Thyroid gland (tissue), 4 donors: Measurements from ENCODE around the gene KCTD4. TPM values are rescaled to one million over a fixed set of nuclear protein-coding genes. Genes with fewer than 3 reads are reported as not detected.

Experiments used
- DNase-seq, 2 donors: peaks; one replicate each; pipeline ENCODE4 v3.0.0-alpha.2; 2019
- H3K27ac ChIP-seq, 3 donors: fragments of 200-600 bp; sonication (generic); 1 replicate in 2 of 3; 2 replicates in 1 of 3; pipeline ENCODE4 v1.5.1; 2016 to 2019; ENCODE audit warnings: mild to moderate bottlenecking in 1 of 3, moderate library complexity in 1 of 3
- H3K27me3 ChIP-seq: fragments of 200-600 bp; sonication (generic); one replicate; pipeline ENCODE4 v1.5.1; 2019
- H3K36me3 ChIP-seq, 2 donors: fragments of 200-600 bp; sonication (generic); one replicate each; pipeline ENCODE4 v1.5.1; 2016 to 2019
- H3K4me1 ChIP-seq, 2 donors: fragments of 200-600 bp; sonication (generic); one replicate each; pipeline ENCODE4 v1.5.1; 2017 to 2019
- H3K4me3 ChIP-seq, 3 donors: fragments of 200-600 bp; sonication (generic); replicated peaks in 1 of 3; 1 replicate in 2 of 3; 2 replicates in 1 of 3; pipeline ENCODE4 v1.5.1; 2016; ENCODE audit warnings: mild to moderate bottlenecking in 1 of 3
- H3K9me3 ChIP-seq: fragments of 200-600 bp; sonication (generic); one replicate; pipeline ENCODE4 v1.5.1; 2017
- CTCF ChIP-seq, 6 experiments: fragments of 200-600 bp in 3 of 6; fragments of 450-650 bp in 3 of 6; sonication (generic) in 3 of 6; IDR thresholded peaks; one replicate each; pipeline ENCODE4 v1.5.1; 2016 to 2019; ENCODE audit warnings: antibody characterized with exemption in 6 of 6, mild to moderate bottlenecking in 2 of 6, inconsistent platforms in 1 of 6, moderate library complexity in 1 of 6
- POLR2A ChIP-seq, 2 donors: fragments of 450-650 bp; IDR thresholded peaks; one replicate each; pipeline ENCODE4 v1.6.1; 2017; ENCODE audit warnings: antibody characterized with exemption in 2 of 2, mild to moderate bottlenecking in 2 of 2, moderate library complexity in 1 of 2
- WGBS, 2 donors: methylation state at CpG; one replicate each; pipeline ENCODE4 v1.1.5; 2017; 5-methylcytosine and 5-hydroxymethylcytosine counted together
- intact Hi-C: fragments of 100-400 bp; cut with DNase I; formaldehyde crosslinking; loops from one replicate; pipeline ENCODE4 v1.15.1; 2023
- total RNA-seq, 4 donors: library from RNA; depleted of rRNA; stranded (reverse); fragments of >200 nt; gene quantifications; one replicate each; pipeline ENCODE4 v1.2.3, GENCODE V29; 2016

KCTD4 gene
- total RNA-seq, 4 donors from 2014 or later: 0.11 TPM; not detected in 3

- intact Hi-C loops: no loop called here
- Histone ChIP-seq H3K4me3 (no peak overlapping the region), H3K4me1 (peaks cover 21 to 32% of the 10 kb centered on the region in 2 donors), H3K9me3 (no peaks in the 10 kb centered on the region), H3K36me3 (no peaks in the 10 kb centered on the region), H3K27ac (peak overlapping the region; percentile 54 to 78 (median 64)), H3K27me3 (no peaks in the 10 kb centered on the region)
- DNase-seq: no peak
- WGBS, 2 donors: 71 to 96% methylated on average over 2 of the region's 2 CpGs
- TF ChIP-seq POLR2A (IDR thresholded peaks at IDR 0.05) (no peak), CTCF (IDR thresholded peaks at IDR 0.05) (no peak)
Observed at GRCh38 chr13:45208132-45208531, 7.3 kb upstream of the KCTD4 start.

GRCh38 chr13:45207319-45207718, 6.5 kb upstream of the KCTD4 start:
- peaks cover 21 to 32% of the 10 kb centered on the region in 2 donors for H3K4me1 ChIP-seq
- 72 to 74% methylated on average over 4 of the region's 4 CpGs for WGBS, 2 donors
- TF ChIP-seq POLR2A (IDR thresholded peaks at IDR 0.05) (no peak), CTCF (IDR thresholded peaks at IDR 0.05) (no peak)
- no peaks in the 10 kb centered on the region for H3K27me3 ChIP-seq
- intact Hi-C loops: no loop called here
- H3K9me3 ChIP-seq: no peaks in the 10 kb centered on the region
- DNase-seq: no peak
- H3K4me3 ChIP-seq: no peak overlapping the region
- no peaks in the 10 kb centered on the region for H3K36me3 ChIP-seq
- peak overlapping the region; percentile 54 to 78 (median 64) for H3K27ac ChIP-seq

- no peaks in the 10 kb centered on the region for H3K27me3 ChIP-seq
- no peak for DNase-seq
- H3K36me3 ChIP-seq: no peaks in the 10 kb centered on the region
- peak overlapping the region; percentile 54 to 78 (median 64) for H3K27ac ChIP-seq
- no peaks in the 10 kb centered on the region for H3K9me3 ChIP-seq
- H3K4me1 ChIP-seq: peaks cover 21 to 32% of the 10 kb centered on the region in 2 donors
- no peak overlapping the region for H3K4me3 ChIP-seq
- TF ChIP-seq CTCF (IDR thresholded peaks at IDR 0.05): no peak
- no peak for TF ChIP-seq POLR2A (IDR thresholded peaks at IDR 0.05)
- intact Hi-C loops: no loop called here
Observed at GRCh38 chr13:45206340-45206739, 5.5 kb upstream of the KCTD4 start.

- 87 to 91% methylated on average over 5 of the region's 5 CpGs for WGBS, 2 donors
- H3K4me1 ChIP-seq: peaks cover 21 to 32% of the 10 kb centered on the region in 2 donors
- DNase-seq: no peak
- no peaks in the 10 kb centered on the region for H3K36me3 ChIP-seq
- TF ChIP-seq POLR2A (IDR thresholded peaks at IDR 0.05) (no peak), CTCF (IDR thresholded peaks at IDR 0.05) (no peak)
- no peak overlapping the region for H3K27ac ChIP-seq
- H3K4me3 ChIP-seq: no peak overlapping the region
- intact Hi-C loops: no loop called here
- H3K9me3 ChIP-seq: no peaks in the 10 kb centered on the region
- H3K27me3 ChIP-seq: no peaks in the 10 kb centered on the region
Observed at GRCh38 chr13:45205124-45205523, 4.3 kb upstream of the KCTD4 start.

- intact Hi-C loops: no loop called here
- H3K9me3 ChIP-seq: no peaks in the 10 kb centered on the region
- no peak for DNase-seq
- no peaks in the 10 kb centered on the region for H3K36me3 ChIP-seq
- no peaks in the 10 kb centered on the region for H3K27me3 ChIP-seq
- TF ChIP-seq CTCF (IDR thresholded peaks at IDR 0.05) (no peak), POLR2A (IDR thresholded peaks at IDR 0.05) (no peak)
- H3K27ac ChIP-seq: no peak overlapping the region
- H3K4me1 ChIP-seq: peaks cover 13 to 17% of the 10 kb centered on the region in 2 donors
- no peak overlapping the region for H3K4me3 ChIP-seq
- 93 to 95% methylated on average over 4 of the region's 4 CpGs for WGBS, 2 donors
Observed at GRCh38 chr13:45199711-45200110, 1.1 kb downstream of the KCTD4 start.
